ENCODE measurements around the gene PEF1. TPM values are rescaled to one million over a fixed set of nuclear protein-coding genes. Genes with fewer than 3 reads are reported as not detected.
A peak's percentile ranks its signal among the peaks of the same experiment; 100 is the strongest.

The PEF1 gene
- polyA plus RNA-seq, 3 donors = 36.6 to 81.7 (median 70.7) TPM

GRCh38 chr1:31621847-31622730 is 22.6 kb downstream of the PEF1 start:
- Histone ChIP-seq H3K9me3 (replicated peaks in 1 of 2; ENCODE audit: control insufficient read depth in 1 of 2, insufficient read depth in 1 of 2, low read length in 2 of 2) (no peaks in the 10 kb centered on the region), H4K20me1 (ENCODE audit: insufficient read depth, low read length) (no peaks in the 10 kb centered on the region), H3K4me1 (ENCODE audit: control insufficient read depth in 1 of 2, insufficient read depth in 2 of 2, low read length in 2 of 2) (peaks cover 14 to 23% of the 10 kb centered on the region in 2 donors), H3K4me2 (replicated peaks; ENCODE audit: extremely low read depth, low read length, poor library complexity, severe bottlenecking) (no peak overlapping the region), H3K79me2 (ENCODE audit: insufficient read depth, low read length) (no peaks in the 10 kb centered on the region), H3K36me3 (replicated peaks in 1 of 2; ENCODE audit: control insufficient read depth in 1 of 2, insufficient read depth in 2 of 2, low read length in 2 of 2) (peaks cover 3 to 8% of the 10 kb centered on the region in 2 donors), H3K27me3 (ENCODE audit: control insufficient read depth in 2 of 2, insufficient read depth in 2 of 2, low read length in 2 of 2) (peaks cover 3 to 19% of the 10 kb centered on the region in 2 donors), H3K27ac (ENCODE audit: low read depth in 1 of 2, low read length in 2 of 2) (no peak overlapping the region), H2AFZ (ENCODE audit: insufficient read depth, low read depth, low read length, poor library complexity, severe bottlenecking) (no peak overlapping the region), H3K4me3 (replicated peaks in 1 of 3; ENCODE audit: low read depth in 2 of 3, low read length in 3 of 3) (no peak overlapping the region), H3K9ac (ENCODE audit: insufficient read depth, low read length, poor library complexity, severe bottlenecking) (no peak overlapping the region)
- intact Hi-C loops (cut with micrococcal nuclease) = no loop called here
- DNase-seq = no peak
- WGBS (ENCODE audit: insufficient coverage) = 91% methylated on average over 10 of the region's 15 CpGs
- H3K27ac Mint-ChIP-seq = peak overlapping the region in 2 of 7 donors; percentile 1 to 54
- TF ChIP-seq CTCF (IDR thresholded peaks at IDR 0.05) = no peak
- peaks cover 19% of the 10 kb centered on the region for H3K4me1 Mint-ChIP-seq
- H3K4me3 Mint-ChIP-seq = no peak overlapping the region
- H3K36me3 Mint-ChIP-seq = peaks cover 14 to 20% of the 10 kb centered on the region in 2 donors
- H3K9me3 Mint-ChIP-seq = peaks cover 0 to 4% (median 2%) of the 10 kb centered on the region in 7 donors
- peaks cover 11 to 23% (median 12%) of the 10 kb centered on the region in 3 donors for H3K27me3 Mint-ChIP-seq (ENCODE audit: low read depth in 3 of 3)

- H3K27ac ChIP-seq (ENCODE audit: low read depth in 1 of 2, low read length in 2 of 2) = no peak overlapping the region
- no peaks in the 10 kb centered on the region for H4K20me1 ChIP-seq (ENCODE audit: insufficient read depth, low read length)
- no peak overlapping the region for H3K4me3 ChIP-seq (replicated peaks in 1 of 3; ENCODE audit: low read depth in 2 of 3, low read length in 3 of 3)
- H3K27me3 ChIP-seq (ENCODE audit: control insufficient read depth in 2 of 2, insufficient read depth in 2 of 2, low read length in 2 of 2) = peaks cover 7 to 25% of the 10 kb centered on the region in 2 donors
- no peak overlapping the region for H2AFZ ChIP-seq (ENCODE audit: insufficient read depth, low read depth, low read length, poor library complexity, severe bottlenecking)
- H3K4me1 ChIP-seq (ENCODE audit: control insufficient read depth in 1 of 2, insufficient read depth in 2 of 2, low read length in 2 of 2) = peaks cover 14 to 23% of the 10 kb centered on the region in 2 donors
- no peak for TF ChIP-seq CTCF (IDR thresholded peaks at IDR 0.05)
- no peak for DNase-seq
- no peak overlapping the region for H3K4me2 ChIP-seq (replicated peaks; ENCODE audit: extremely low read depth, low read length, poor library complexity, severe bottlenecking)
- H3K36me3 ChIP-seq (replicated peaks in 1 of 2; ENCODE audit: control insufficient read depth in 1 of 2, insufficient read depth in 2 of 2, low read length in 2 of 2) = peaks cover 0 to 4% of the 10 kb centered on the region in 2 donors
- H3K4me3 Mint-ChIP-seq = no peak overlapping the region
- no peaks in the 10 kb centered on the region for H3K79me2 ChIP-seq (ENCODE audit: insufficient read depth, low read length)
- no peak overlapping the region for H3K27ac Mint-ChIP-seq
- no peaks in the 10 kb centered on the region for H3K9me3 ChIP-seq (replicated peaks in 1 of 2; ENCODE audit: control insufficient read depth in 1 of 2, insufficient read depth in 1 of 2, low read length in 2 of 2)
- peaks cover 9 to 15% of the 10 kb centered on the region in 2 donors for H3K36me3 Mint-ChIP-seq
- intact Hi-C loops (cut with micrococcal nuclease) = no loop called here
- no peak overlapping the region for H3K9ac ChIP-seq (ENCODE audit: insufficient read depth, low read length, poor library complexity, severe bottlenecking)
- H3K9me3 Mint-ChIP-seq = peaks cover 0 to 6% (median 3%) of the 10 kb centered on the region in 7 donors
- 100% methylated on average over 1 of the region's 5 CpGs for WGBS (ENCODE audit: insufficient coverage)
- peaks cover 17 to 29% (median 18%) of the 10 kb centered on the region in 3 donors for H3K27me3 Mint-ChIP-seq (ENCODE audit: low read depth in 3 of 3)
- H3K4me1 Mint-ChIP-seq = peaks cover 16% of the 10 kb centered on the region
Observed at GRCh38 chr1:31621498-31621820, 23.2 kb downstream of the PEF1 start.
